PFSK-1 (cell line): ENCODE measurements around the gene SDC1.

ENCODE experiments used
- FOXP2 ChIP-seq: optimal IDR thresholded peaks from 2 replicates; pipeline ENCODE3; 2011; ENCODE audit warnings: borderline replicate concordance, control low read depth, inconsistent platforms; ENCODE audit not compliant: insufficient read depth; ENCODE audit errors: extremely low read length, extremely low read depth
- POLR2AphosphoS5 ChIP-seq: IDR thresholded peaks from 2 replicates; pipeline ENCODE4 v1.6.1; 2012; ENCODE audit warnings: low read depth, mild to moderate bottlenecking, control low read depth, low read length, moderate library complexity
- SIN3A ChIP-seq: IDR thresholded peaks from 2 replicates; pipeline ENCODE4 v1.6.1; 2012; ENCODE audit warnings: mild to moderate bottlenecking, low read length, moderate library complexity, borderline replicate concordance; ENCODE audit not compliant: insufficient read depth
- TAF1 ChIP-seq: IDR thresholded peaks from 2 replicates; pipeline ENCODE4 v1.6.1; 2012; ENCODE audit warnings: low read length, control low read depth, borderline replicate concordance; ENCODE audit not compliant: insufficient read depth
- TF ChIP-seq, protein P1 (sequence below), 2 experiments: IDR thresholded peaks; 2 replicates each; pipeline versions ENCODE4 v1.6.1 to v1.8.0; 2011 to 2012; ENCODE audit warnings: low read depth in 2 of 2, low read length in 2 of 2, control low read depth in 1 of 2, inconsistent platforms in 1 of 2, mild to moderate bottlenecking in 1 of 2, moderate library complexity in 1 of 2; ENCODE audit not compliant: insufficient read depth in 1 of 2

SDC1 gene

GRCh38 chr2:20173496-20174402 is 51.2 kb downstream of the SDC1 start:
- TF ChIP-seq FOXP2: no peak

GRCh38 chr2:20173064-20173463 is 51.9 kb downstream of the SDC1 start:
- TF ChIP-seq, protein P1, sequence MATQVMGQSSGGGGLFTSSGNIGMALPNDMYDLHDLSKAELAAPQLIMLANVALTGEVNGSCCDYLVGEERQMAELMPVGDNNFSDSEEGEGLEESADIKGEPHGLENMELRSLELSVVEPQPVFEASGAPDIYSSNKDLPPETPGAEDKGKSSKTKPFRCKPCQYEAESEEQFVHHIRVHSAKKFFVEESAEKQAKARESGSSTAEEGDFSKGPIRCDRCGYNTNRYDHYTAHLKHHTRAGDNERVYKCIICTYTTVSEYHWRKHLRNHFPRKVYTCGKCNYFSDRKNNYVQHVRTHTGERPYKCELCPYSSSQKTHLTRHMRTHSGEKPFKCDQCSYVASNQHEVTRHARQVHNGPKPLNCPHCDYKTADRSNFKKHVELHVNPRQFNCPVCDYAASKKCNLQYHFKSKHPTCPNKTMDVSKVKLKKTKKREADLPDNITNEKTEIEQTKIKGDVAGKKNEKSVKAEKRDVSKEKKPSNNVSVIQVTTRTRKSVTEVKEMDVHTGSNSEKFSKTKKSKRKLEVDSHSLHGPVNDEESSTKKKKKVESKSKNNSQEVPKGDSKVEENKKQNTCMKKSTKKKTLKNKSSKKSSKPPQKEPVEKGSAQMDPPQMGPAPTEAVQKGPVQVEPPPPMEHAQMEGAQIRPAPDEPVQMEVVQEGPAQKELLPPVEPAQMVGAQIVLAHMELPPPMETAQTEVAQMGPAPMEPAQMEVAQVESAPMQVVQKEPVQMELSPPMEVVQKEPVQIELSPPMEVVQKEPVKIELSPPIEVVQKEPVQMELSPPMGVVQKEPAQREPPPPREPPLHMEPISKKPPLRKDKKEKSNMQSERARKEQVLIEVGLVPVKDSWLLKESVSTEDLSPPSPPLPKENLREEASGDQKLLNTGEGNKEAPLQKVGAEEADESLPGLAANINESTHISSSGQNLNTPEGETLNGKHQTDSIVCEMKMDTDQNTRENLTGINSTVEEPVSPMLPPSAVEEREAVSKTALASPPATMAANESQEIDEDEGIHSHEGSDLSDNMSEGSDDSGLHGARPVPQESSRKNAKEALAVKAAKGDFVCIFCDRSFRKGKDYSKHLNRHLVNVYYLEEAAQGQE (IDR thresholded peaks at IDR 0.05; ENCODE audit: insufficient read depth in 1 of 2, low read depth in 2 of 2, low read length in 2 of 2): no peak
- TF ChIP-seq TAF1: no peak
- no peak for TF ChIP-seq POLR2AphosphoS5
- no peak for TF ChIP-seq FOXP2
- TF ChIP-seq SIN3A: no peak

GRCh38 chr2:20172273-20173055 is 52.5 kb downstream of the SDC1 start:
- TF ChIP-seq FOXP2: no peak
- no peak for TF ChIP-seq SIN3A
- TF ChIP-seq POLR2AphosphoS5: no peak
- TF ChIP-seq, protein P1 (IDR thresholded peaks at IDR 0.05; ENCODE audit: insufficient read depth in 1 of 2, low read depth in 2 of 2, low read length in 2 of 2): no peak
- no peak for TF ChIP-seq TAF1

GRCh38 chr2:20171445-20171977 is 53.4 kb downstream of the SDC1 start:
- TF ChIP-seq POLR2AphosphoS5 (no peak), TAF1 (no peak), FOXP2 (no peak), SIN3A (no peak)
- TF ChIP-seq, protein P1 (IDR thresholded peaks at IDR 0.05; ENCODE audit: insufficient read depth in 1 of 2, low read depth in 2 of 2, low read length in 2 of 2): no peak

DNA sequence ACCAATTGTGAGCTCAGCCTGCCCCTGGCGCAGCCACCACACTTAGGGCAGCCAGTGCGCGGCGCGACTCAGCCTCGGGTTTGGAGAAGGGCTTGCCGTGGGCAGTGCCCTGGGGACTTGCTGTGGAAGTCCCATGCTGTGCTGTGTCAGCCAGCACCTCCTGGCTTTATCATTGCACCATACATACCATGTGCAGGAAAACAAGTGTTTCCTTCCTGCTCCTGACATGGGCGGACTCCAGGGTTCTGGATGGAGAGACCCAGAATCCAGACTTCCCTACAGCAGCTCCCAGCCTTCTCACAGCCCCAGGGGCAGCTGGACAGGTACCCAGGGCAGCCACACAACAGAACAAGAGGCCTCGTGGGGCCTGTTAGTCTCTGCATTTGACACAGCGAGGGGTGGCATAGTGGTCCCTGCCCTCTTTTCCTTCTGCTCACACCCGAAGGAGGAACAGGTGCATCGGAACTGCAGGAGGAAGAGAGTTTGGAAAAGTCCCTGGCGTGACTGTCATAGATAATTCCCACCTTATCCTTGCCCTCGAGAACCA is 54.2 kb downstream of the SDC1 start:
- TF ChIP-seq POLR2AphosphoS5: no peak
- TF ChIP-seq FOXP2: no peak
- TF ChIP-seq, protein P1 (IDR thresholded peaks at IDR 0.05; ENCODE audit: insufficient read depth in 1 of 2, low read depth in 2 of 2, low read length in 2 of 2): no peak
- TF ChIP-seq SIN3A: no peak
- TF ChIP-seq TAF1: no peak
